Measurements from ENCODE around the gene KIF1C. TPM values are rescaled to one million over a fixed set of nuclear protein-coding genes. Genes with fewer than 3 reads are reported as not detected.
A peak's percentile ranks its signal among the peaks of the same experiment; 100 is the strongest.

Gene KIF1C
- total RNA-seq, 2 donors from 2014 or later = 195 to 291 TPM

GRCh38 chr17:4998732-4999429, 1.1 kb downstream of the KIF1C start:
- TF ChIP-seq, protein P1, sequence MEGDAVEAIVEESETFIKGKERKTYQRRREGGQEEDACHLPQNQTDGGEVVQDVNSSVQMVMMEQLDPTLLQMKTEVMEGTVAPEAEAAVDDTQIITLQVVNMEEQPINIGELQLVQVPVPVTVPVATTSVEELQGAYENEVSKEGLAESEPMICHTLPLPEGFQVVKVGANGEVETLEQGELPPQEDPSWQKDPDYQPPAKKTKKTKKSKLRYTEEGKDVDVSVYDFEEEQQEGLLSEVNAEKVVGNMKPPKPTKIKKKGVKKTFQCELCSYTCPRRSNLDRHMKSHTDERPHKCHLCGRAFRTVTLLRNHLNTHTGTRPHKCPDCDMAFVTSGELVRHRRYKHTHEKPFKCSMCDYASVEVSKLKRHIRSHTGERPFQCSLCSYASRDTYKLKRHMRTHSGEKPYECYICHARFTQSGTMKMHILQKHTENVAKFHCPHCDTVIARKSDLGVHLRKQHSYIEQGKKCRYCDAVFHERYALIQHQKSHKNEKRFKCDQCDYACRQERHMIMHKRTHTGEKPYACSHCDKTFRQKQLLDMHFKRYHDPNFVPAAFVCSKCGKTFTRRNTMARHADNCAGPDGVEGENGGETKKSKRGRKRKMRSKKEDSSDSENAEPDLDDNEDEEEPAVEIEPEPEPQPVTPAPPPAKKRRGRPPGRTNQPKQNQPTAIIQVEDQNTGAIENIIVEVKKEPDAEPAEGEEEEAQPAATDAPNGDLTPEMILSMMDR (IDR thresholded peaks at IDR 0.05) = no peak
- no peaks in the 10 kb centered on the region for H3K9me3 ChIP-seq
- peaks cover 12% of the 10 kb centered on the region for H3K36me3 ChIP-seq
- peak; percentile 80 for DNase-seq
- H3K27me3 ChIP-seq = no peaks in the 10 kb centered on the region
- peaks cover 14% of the 10 kb centered on the region for H3K4me1 ChIP-seq
- H3K9ac ChIP-seq (ENCODE audit: low read depth in 2 of 2, low read length in 2 of 2) = peak overlapping the region; percentile 91 to 98
- intact Hi-C loops (cut with DNase I) = loop anchor here (5.0 kb wide), 1 partner anchor 62 kb away; no protein-coding TSS in a partner anchor
- peak overlapping the region; percentile 99 for H3K4me3 ChIP-seq
- H3K27ac ChIP-seq = peak overlapping the region; percentile 83

DNA sequence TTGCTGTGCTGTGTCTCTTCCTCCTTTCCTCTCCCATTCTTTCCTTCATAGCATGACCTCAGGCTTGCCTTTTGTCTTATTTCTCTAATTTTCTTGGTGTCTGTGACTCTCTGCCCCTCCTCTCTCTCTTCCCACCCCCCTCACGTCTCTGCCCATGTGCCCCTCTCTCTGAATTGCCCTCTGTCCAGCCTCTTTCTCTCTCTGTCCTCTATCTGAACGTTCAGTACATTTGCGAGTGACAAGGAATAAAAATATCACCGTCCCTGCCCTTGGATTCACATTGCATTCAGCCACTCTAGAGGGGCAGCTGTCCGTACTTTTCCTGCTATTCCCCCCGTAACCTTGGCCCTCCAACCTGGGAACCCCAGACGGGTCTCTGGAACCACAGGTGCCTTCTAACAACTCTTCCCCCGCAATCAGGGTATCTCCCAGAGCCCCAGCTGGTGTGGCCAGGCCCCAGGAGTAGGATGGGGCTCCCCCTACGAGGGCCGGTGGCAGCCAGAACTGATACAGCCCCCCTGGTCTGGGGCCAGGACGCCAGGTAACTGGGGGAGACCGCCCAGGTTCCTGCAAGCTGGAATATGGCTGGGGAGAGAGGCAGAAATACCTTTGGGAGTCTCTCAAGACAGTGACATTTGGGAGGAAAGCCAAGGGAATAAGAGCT, 1.8 kb downstream of the KIF1C start:
- intact Hi-C loops (cut with DNase I) = loop anchor here (5.0 kb wide), 1 partner anchor 62 kb away; no protein-coding TSS in a partner anchor
- H3K9me3 ChIP-seq = no peaks in the 10 kb centered on the region
- H3K4me1 ChIP-seq = peaks cover 14% of the 10 kb centered on the region
- peaks cover 17% of the 10 kb centered on the region for H3K36me3 ChIP-seq
- no peak for DNase-seq
- no peaks in the 10 kb centered on the region for H3K27me3 ChIP-seq
- H3K9ac ChIP-seq (ENCODE audit: low read depth in 2 of 2, low read length in 2 of 2) = peak overlapping the region; percentile 91 to 98
- H3K27ac ChIP-seq = peak overlapping the region; percentile 83
- peak overlapping the region; percentile 99 for H3K4me3 ChIP-seq
- TF ChIP-seq, protein P1 (IDR thresholded peaks at IDR 0.05) = no peak

DNA sequence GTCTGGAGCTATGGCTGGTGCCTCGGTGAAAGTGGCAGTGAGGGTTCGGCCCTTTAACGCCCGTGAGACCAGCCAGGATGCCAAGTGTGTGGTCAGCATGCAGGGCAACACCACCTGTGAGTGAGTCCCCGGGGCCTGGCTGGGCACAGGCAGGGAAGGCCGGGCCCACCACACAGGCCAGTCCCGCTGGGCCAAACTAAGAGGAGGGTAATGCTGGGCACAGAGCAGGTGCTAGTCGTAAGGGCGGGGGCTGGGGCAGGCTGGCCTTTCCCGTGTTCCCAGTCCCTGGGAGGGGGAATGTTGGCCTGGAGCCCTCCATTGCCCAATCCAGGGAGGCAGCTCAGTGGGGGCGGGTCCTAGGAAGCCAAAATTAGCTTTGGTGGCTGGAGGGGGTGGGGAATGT, 2.5 kb downstream of the KIF1C start:
- no peaks in the 10 kb centered on the region for H3K9me3 ChIP-seq
- intact Hi-C loops (cut with DNase I) = no loop called here
- no peak overlapping the region for H3K4me3 ChIP-seq
- no peak overlapping the region for H3K27ac ChIP-seq
- no peaks in the 10 kb centered on the region for H3K27me3 ChIP-seq
- peak; percentile 53 for DNase-seq
- TF ChIP-seq, protein P1 (IDR thresholded peaks at IDR 0.05) = no peak
- H3K36me3 ChIP-seq = peaks cover 21% of the 10 kb centered on the region
- peak overlapping the region; percentile 15 to 48 for H3K9ac ChIP-seq (ENCODE audit: low read depth in 2 of 2, low read length in 2 of 2)
- peaks cover 14% of the 10 kb centered on the region for H3K4me1 ChIP-seq

DNA sequence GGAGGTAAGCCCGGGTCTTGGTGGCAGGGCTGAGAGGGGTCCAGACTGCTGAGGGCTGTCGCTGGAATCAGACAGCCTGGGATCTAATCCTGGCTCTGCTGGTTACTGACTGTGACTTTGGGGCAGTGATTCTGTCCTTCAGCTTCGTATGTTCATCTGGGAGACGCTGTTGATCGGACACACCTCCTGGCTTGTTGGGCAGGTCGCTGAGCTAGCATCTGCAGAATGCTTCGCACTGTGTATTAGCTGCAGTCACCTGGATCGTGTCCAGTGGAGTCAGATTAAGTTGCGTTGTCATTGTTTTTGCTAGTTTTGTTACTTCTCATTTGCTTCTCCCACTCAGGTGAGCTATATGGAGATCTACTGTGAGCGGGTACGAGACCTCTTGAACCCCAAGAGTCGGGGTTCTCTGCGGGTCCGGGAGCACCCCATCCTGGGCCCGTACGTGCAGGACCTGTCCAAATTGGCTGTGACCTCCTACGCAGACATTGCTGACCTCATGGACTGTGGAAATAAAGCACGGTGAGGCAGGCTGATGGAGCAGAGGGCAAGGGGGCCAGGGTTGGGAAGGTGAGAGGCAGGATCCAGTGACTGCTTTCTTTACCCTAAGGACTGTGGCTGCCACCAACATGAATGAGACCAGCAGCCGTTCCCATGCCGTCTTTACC, 4.5 kb downstream of the KIF1C start:
- DNase-seq = no peak
- H3K27me3 ChIP-seq = no peaks in the 10 kb centered on the region
- H3K36me3 ChIP-seq = peaks cover 26% of the 10 kb centered on the region
- no peak overlapping the region for H3K27ac ChIP-seq
- H3K9me3 ChIP-seq = no peaks in the 10 kb centered on the region
- TF ChIP-seq, protein P1 (IDR thresholded peaks at IDR 0.05) = no peak
- peaks cover 8% of the 10 kb centered on the region for H3K4me1 ChIP-seq
- H3K9ac ChIP-seq (ENCODE audit: low read depth in 2 of 2, low read length in 2 of 2) = peak overlapping the region in 1 of 2 donors; percentile 19
- intact Hi-C loops (cut with DNase I) = no loop called here
- H3K4me3 ChIP-seq = no peak overlapping the region

DNA sequence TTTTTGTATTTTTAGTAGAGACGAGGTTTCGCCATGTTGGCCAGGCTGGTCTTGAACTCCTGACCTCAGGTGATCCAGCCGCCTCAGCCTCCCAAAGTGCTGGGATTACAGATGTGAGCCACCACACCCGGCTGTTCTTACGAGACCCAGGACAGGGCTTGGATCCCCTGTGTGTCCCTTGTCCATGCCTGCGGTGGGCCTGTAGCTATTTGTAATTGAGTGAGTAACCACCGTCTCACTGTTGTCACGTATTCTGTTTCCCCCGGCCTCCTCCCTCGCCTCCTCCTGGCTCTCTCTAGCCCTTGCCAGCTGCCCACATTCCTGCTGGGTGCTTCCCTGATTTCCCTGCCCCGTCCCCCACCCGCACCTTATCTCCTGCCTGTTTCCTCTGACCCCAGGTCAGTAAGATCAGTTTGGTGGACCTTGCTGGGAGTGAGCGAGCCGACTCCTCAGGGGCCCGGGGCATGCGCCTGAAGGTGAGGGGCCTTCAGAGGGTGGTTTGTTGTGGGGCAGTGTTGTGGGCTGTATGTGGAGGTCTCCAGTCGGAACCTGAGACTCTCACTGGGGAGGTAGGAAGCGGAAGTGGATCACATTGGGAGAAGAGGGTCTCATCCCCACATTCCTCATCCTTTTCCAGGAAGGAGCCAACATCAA, 5.6 kb downstream of the KIF1C start:
- Histone ChIP-seq H3K36me3 (peaks cover 27% of the 10 kb centered on the region), H3K27me3 (no peaks in the 10 kb centered on the region), H3K9me3 (no peaks in the 10 kb centered on the region), H3K27ac (no peak overlapping the region), H3K9ac (ENCODE audit: low read depth in 2 of 2, low read length in 2 of 2) (no peak overlapping the region), H3K4me1 (peaks cover 8% of the 10 kb centered on the region), H3K4me3 (no peak overlapping the region)
- DNase-seq = no peak
- TF ChIP-seq, protein P1 (IDR thresholded peaks at IDR 0.05) = no peak
- intact Hi-C loops (cut with DNase I) = no loop called here

Data from colonic mucosa (tissue), 4 donors.